ENCODE measurements around the gene GLB1L2.

Gene GLB1L2

GRCh38 chr11:134404575-134405341 lies 73.0 kb downstream of the GLB1L2 start:
- FAIRE-seq (no peak), DNase-seq (ENCODE audit: insufficient read length) (no peak)
- TF ChIP-seq TAF1 (IDR thresholded peaks at IDR 0.05; ENCODE audit: borderline replicate concordance, low read depth, low read length) (no peak), POLR2A (IDR thresholded peaks at IDR 0.05; ENCODE audit: low read depth, low read length) (no peak), POLR2AphosphoS5 (IDR thresholded peaks at IDR 0.05; ENCODE audit: low read depth, low read length) (no peak)

GRCh38 chr11:134405436-134405835 lies 73.6 kb downstream of the GLB1L2 start:
- TF ChIP-seq TAF1 (IDR thresholded peaks at IDR 0.05; ENCODE audit: borderline replicate concordance, low read depth, low read length), result no peak
- no peak for TF ChIP-seq POLR2AphosphoS5 (IDR thresholded peaks at IDR 0.05; ENCODE audit: low read depth, low read length)
- TF ChIP-seq POLR2A (IDR thresholded peaks at IDR 0.05; ENCODE audit: low read depth, low read length), result no peak
- DNase-seq (ENCODE audit: insufficient read length) (no peak), FAIRE-seq (no peak)

- TF ChIP-seq TAF1 (IDR thresholded peaks at IDR 0.05; ENCODE audit: borderline replicate concordance, low read depth, low read length) (no peak), POLR2A (IDR thresholded peaks at IDR 0.05; ENCODE audit: low read depth, low read length) (no peak), POLR2AphosphoS5 (IDR thresholded peaks at IDR 0.05; ENCODE audit: low read depth, low read length) (no peak)
- FAIRE-seq (no peak), DNase-seq (ENCODE audit: insufficient read length) (no peak)
Observed at GRCh38 chr11:134405841-134406240, 74.1 kb downstream of the GLB1L2 start.

GRCh38 chr11:134406264-134407185 lies 74.7 kb downstream of the GLB1L2 start:
- TF ChIP-seq TAF1 (IDR thresholded peaks at IDR 0.05; ENCODE audit: borderline replicate concordance, low read depth, low read length), result no peak
- TF ChIP-seq POLR2AphosphoS5 (IDR thresholded peaks at IDR 0.05; ENCODE audit: low read depth, low read length), result no peak
- TF ChIP-seq POLR2A (IDR thresholded peaks at IDR 0.05; ENCODE audit: low read depth, low read length), result no peak
- peak; percentile 40 for FAIRE-seq
- no peak for DNase-seq (ENCODE audit: insufficient read length)

- TF ChIP-seq TAF1 (IDR thresholded peaks at IDR 0.05; ENCODE audit: borderline replicate concordance, low read depth, low read length) (no peak), POLR2AphosphoS5 (IDR thresholded peaks at IDR 0.05; ENCODE audit: low read depth, low read length) (no peak), POLR2A (IDR thresholded peaks at IDR 0.05; ENCODE audit: low read depth, low read length) (no peak)
- FAIRE-seq (no peak), DNase-seq (ENCODE audit: insufficient read length) (no peak)
Observed at GRCh38 chr11:134407321-134407828, 75.6 kb downstream of the GLB1L2 start.

GRCh38 chr11:134407923-134408322 lies 76.1 kb downstream of the GLB1L2 start:
- FAIRE-seq (no peak), DNase-seq (ENCODE audit: insufficient read length) (no peak)
- no peak for TF ChIP-seq TAF1 (IDR thresholded peaks at IDR 0.05; ENCODE audit: borderline replicate concordance, low read depth, low read length)
- no peak for TF ChIP-seq POLR2AphosphoS5 (IDR thresholded peaks at IDR 0.05; ENCODE audit: low read depth, low read length)
- TF ChIP-seq POLR2A (IDR thresholded peaks at IDR 0.05; ENCODE audit: low read depth, low read length), result no peak

- FAIRE-seq, result no peak
- TF ChIP-seq POLR2A (IDR thresholded peaks at IDR 0.05; ENCODE audit: low read depth, low read length) (no peak), POLR2AphosphoS5 (IDR thresholded peaks at IDR 0.05; ENCODE audit: low read depth, low read length) (no peak), TAF1 (IDR thresholded peaks at IDR 0.05; ENCODE audit: borderline replicate concordance, low read depth, low read length) (no peak)
- no peak for DNase-seq (ENCODE audit: insufficient read length)
Observed at GRCh38 chr11:134409552-134410429, 78.0 kb downstream of the GLB1L2 start.

- no peak for DNase-seq (ENCODE audit: insufficient read length)
- TF ChIP-seq TAF1 (IDR thresholded peaks at IDR 0.05; ENCODE audit: borderline replicate concordance, low read depth, low read length), result no peak
- TF ChIP-seq POLR2AphosphoS5 (IDR thresholded peaks at IDR 0.05; ENCODE audit: low read depth, low read length), result no peak
- no peak for TF ChIP-seq POLR2A (IDR thresholded peaks at IDR 0.05; ENCODE audit: low read depth, low read length)
- FAIRE-seq, result no peak
Observed at GRCh38 chr11:134410766-134411165, 79.0 kb downstream of the GLB1L2 start.

- FAIRE-seq (no peak), DNase-seq (ENCODE audit: insufficient read length) (no peak)
- no peak for TF ChIP-seq TAF1 (IDR thresholded peaks at IDR 0.05; ENCODE audit: borderline replicate concordance, low read depth, low read length)
- TF ChIP-seq POLR2A (IDR thresholded peaks at IDR 0.05; ENCODE audit: low read depth, low read length), result no peak
- no peak for TF ChIP-seq POLR2AphosphoS5 (IDR thresholded peaks at IDR 0.05; ENCODE audit: low read depth, low read length)
Observed at GRCh38 chr11:134412203-134413042, 80.6 kb downstream of the GLB1L2 start, which contains the start of gene B3GAT1. Gene B3GAT1, minus strand, starts transcription at chr11:134412242. Its CDS starts 24,583 bp downstream, at chr11:134387659.
